22Rv1 (cell line): ENCODE measurements around the gene TRAPPC11.

Experiments used
- ZFX ChIP-seq: fragments of 450-650 bp; IDR thresholded peaks from 2 replicates; pipeline ENCODE4 v1.6.1; 2017; ENCODE audit warnings: antibody characterized with exemption, borderline replicate concordance
- TF ChIP-seq, protein P1 (sequence below): fragments of 450-650 bp; IDR thresholded peaks from 2 replicates; pipeline ENCODE4 v1.5.1; 2017; ENCODE audit warnings: mild to moderate bottlenecking

DNA sequence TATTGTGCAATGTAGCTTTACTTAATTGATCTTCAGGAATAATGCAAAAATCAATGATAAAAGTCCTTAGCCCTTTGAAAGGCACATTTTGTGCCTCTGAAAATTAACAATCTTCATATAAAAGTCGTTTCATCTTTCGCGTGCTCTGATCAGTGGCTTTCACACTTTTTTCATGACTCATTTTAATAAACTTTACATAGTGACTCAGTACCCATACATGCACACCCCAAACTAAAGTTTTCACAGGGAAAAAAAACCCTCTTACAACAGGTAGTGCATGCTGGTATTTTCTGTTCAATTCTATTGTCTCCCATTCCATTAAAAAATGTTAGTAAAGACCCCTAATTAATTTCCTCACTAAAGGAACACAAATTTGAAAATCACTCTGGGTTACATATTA lies 21.6 kb upstream of the TRAPPC11 start:
- TF ChIP-seq, protein P1, sequence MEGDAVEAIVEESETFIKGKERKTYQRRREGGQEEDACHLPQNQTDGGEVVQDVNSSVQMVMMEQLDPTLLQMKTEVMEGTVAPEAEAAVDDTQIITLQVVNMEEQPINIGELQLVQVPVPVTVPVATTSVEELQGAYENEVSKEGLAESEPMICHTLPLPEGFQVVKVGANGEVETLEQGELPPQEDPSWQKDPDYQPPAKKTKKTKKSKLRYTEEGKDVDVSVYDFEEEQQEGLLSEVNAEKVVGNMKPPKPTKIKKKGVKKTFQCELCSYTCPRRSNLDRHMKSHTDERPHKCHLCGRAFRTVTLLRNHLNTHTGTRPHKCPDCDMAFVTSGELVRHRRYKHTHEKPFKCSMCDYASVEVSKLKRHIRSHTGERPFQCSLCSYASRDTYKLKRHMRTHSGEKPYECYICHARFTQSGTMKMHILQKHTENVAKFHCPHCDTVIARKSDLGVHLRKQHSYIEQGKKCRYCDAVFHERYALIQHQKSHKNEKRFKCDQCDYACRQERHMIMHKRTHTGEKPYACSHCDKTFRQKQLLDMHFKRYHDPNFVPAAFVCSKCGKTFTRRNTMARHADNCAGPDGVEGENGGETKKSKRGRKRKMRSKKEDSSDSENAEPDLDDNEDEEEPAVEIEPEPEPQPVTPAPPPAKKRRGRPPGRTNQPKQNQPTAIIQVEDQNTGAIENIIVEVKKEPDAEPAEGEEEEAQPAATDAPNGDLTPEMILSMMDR, result no peak
- TF ChIP-seq ZFX, result no peak
